Esophagus muscularis mucosa (tissue), 4 donors: Measurements from ENCODE around the gene CPA5.

Experiments
- EP300 ChIP-seq: sonication (generic); formaldehyde crosslinking; IDR thresholded peaks from one replicate; pipeline ENCODE4 v1.6.1; 2017; ENCODE audit warnings: antibody characterized with exemption
- POLR2A ChIP-seq: fragments of 450-650 bp; IDR thresholded peaks from one replicate; pipeline ENCODE4 v1.6.1; 2017; ENCODE audit warnings: antibody characterized with exemption, moderate library complexity, mild to moderate bottlenecking, low read depth
- TF ChIP-seq, protein P1 (sequence below), 3 experiments: fragments of 200-600 bp in 2 of 3; fragments of 450-650 bp in 1 of 3; sonication (generic) in 2 of 3; IDR thresholded peaks; one replicate each; pipeline ENCODE4 v1.5.1; 2017 to 2019; ENCODE audit warnings: antibody characterized with exemption in 3 of 3, mild to moderate bottlenecking in 2 of 3, moderate library complexity in 1 of 3

DNA sequence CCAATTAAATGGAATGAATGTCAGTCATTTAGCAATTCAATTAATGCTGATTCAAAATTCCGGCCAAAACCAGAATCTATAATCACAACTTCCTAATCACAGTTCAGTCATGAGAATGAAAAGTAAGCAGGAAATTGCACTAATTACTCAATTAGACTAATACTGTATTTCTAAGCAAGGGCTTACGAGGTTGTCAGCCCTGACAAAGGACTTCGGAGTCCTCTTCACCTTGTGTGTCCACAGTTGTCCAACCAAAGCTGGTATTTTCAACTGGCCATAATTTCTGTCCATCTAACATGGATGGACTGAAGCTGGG is 53.1 kb downstream of the CPA5 start:
- TF ChIP-seq, protein P1, sequence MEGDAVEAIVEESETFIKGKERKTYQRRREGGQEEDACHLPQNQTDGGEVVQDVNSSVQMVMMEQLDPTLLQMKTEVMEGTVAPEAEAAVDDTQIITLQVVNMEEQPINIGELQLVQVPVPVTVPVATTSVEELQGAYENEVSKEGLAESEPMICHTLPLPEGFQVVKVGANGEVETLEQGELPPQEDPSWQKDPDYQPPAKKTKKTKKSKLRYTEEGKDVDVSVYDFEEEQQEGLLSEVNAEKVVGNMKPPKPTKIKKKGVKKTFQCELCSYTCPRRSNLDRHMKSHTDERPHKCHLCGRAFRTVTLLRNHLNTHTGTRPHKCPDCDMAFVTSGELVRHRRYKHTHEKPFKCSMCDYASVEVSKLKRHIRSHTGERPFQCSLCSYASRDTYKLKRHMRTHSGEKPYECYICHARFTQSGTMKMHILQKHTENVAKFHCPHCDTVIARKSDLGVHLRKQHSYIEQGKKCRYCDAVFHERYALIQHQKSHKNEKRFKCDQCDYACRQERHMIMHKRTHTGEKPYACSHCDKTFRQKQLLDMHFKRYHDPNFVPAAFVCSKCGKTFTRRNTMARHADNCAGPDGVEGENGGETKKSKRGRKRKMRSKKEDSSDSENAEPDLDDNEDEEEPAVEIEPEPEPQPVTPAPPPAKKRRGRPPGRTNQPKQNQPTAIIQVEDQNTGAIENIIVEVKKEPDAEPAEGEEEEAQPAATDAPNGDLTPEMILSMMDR (IDR thresholded peaks at IDR 0.05): no peak
- TF ChIP-seq POLR2A (no peak), EP300 (no peak)
